GM12878 (cell line): ENCODE measurements around the gene PTP4A1. TPM values are rescaled to one million over a fixed set of nuclear protein-coding genes. Genes with fewer than 3 reads are reported as not detected.

ENCODE experiments used
- BCLAF1 ChIP-seq: fragments of 450-650 bp; IDR thresholded peaks from 2 replicates; pipeline ENCODE4 v1.6.1; 2017; ENCODE audit warnings: antibody characterized with exemption, mild to moderate bottlenecking, moderate library complexity
- BRCA1 ChIP-seq: IDR thresholded peaks from 2 replicates; pipeline ENCODE4 v1.6.1; 2011; ENCODE audit warnings: low read depth, low read length, improper control_type of control experiment
- HDAC6 ChIP-seq: fragments of 200-600 bp; sonication (generic); IDR thresholded peaks from one replicate; pipeline ENCODE4 v1.8.0; 2017; ENCODE audit warnings: antibody characterized with exemption; ENCODE audit not compliant: unreplicated experiment
- IRF5 ChIP-seq: fragments of 450-650 bp; IDR thresholded peaks from 2 replicates; pipeline ENCODE4 v1.6.1; 2017; ENCODE audit warnings: borderline replicate concordance
- JUND ChIP-seq: IDR thresholded peaks from 2 replicates; pipeline ENCODE4 v1.6.1; 2012; ENCODE audit warnings: low read depth, mild to moderate bottlenecking, low read length, improper control_type of control experiment, moderate library complexity
- MLLT1 ChIP-seq: fragments of 450-650 bp; IDR thresholded peaks from 2 replicates; pipeline ENCODE4 v1.6.1; 2016; ENCODE audit warnings: mild to moderate bottlenecking
- MXI1 ChIP-seq: fragments of 150-350 bp; IDR thresholded peaks from 2 replicates; pipeline ENCODE4 v1.6.1; 2011; ENCODE audit warnings: low read depth, mild to moderate bottlenecking, inconsistent platforms, low read length, improper control_type of control experiment
- NBN ChIP-seq: fragments of 450-650 bp; IDR thresholded peaks from 2 replicates; pipeline ENCODE4 v1.6.1; 2016
- NFYA ChIP-seq: IDR thresholded peaks from 2 replicates; pipeline ENCODE4 v1.6.1; 2011; ENCODE audit warnings: low read depth, mild to moderate bottlenecking, low read length, improper control_type of control experiment, borderline replicate concordance
- PML ChIP-seq: IDR thresholded peaks from 2 replicates; pipeline ENCODE4 v1.6.1; 2012; ENCODE audit warnings: low read length, inconsistent platforms
- POLR2AphosphoS5 ChIP-seq: IDR thresholded peaks from 2 replicates; pipeline ENCODE4 v1.6.1; 2011; ENCODE audit warnings: mild to moderate bottlenecking, low read length, inconsistent platforms
- RAD21 ChIP-seq: IDR thresholded peaks from 2 replicates; pipeline ENCODE4 v1.6.1; 2011; ENCODE audit warnings: mild to moderate bottlenecking, low read depth, low read length, moderate library complexity; ENCODE audit not compliant: insufficient read depth
- RAD51 ChIP-seq: fragments of 450-650 bp; IDR thresholded peaks from 2 replicates; pipeline ENCODE4 v1.6.1; 2016; ENCODE audit warnings: moderate library complexity, mild to moderate bottlenecking, inconsistent platforms
- SMC3 ChIP-seq: IDR thresholded peaks from 2 replicates; pipeline ENCODE4 v1.6.1; 2011; ENCODE audit warnings: low read length, improper control_type of control experiment, borderline replicate concordance
- SUZ12 ChIP-seq: fragments of 200-600 bp; sonication (generic); IDR thresholded peaks from one replicate; pipeline ENCODE4 v1.6.1; 2018; ENCODE audit warnings: antibody characterized with exemption, mild to moderate bottlenecking; ENCODE audit not compliant: unreplicated experiment
- polyA plus RNA-seq, 11 experiments: library from polyadenylated mRNA; depleted of rRNA in 4 of 11; unstranded in 6 of 11; stranded (reverse) in 5 of 11; fragments of >200 nt; fragmentation: Nextera tagmentation in 4 of 11; fragmentation: Illumina TruSeq in 1 of 11; extraction: Ambion mirVana in 4 of 11; extraction: Trizol in 1 of 11; gene quantifications; 1 replicate in 1 of 11; 2 replicates in 10 of 11; pipeline versions ENCODE4 v1.2.1 to v1.2.3, GENCODE V29; 2011 to 2016; ENCODE audit warnings: inconsistent platforms in 2 of 11, missing spikeins in 2 of 11, low read depth in 1 of 11
- total RNA-seq, 4 experiments: library from RNA; depleted of rRNA in 3 of 4; stranded (reverse); fragments of >200 nt in 3 of 4; fragmentation: Illumina TruSeq in 1 of 4; extraction: Trizol in 1 of 4; gene quantifications; 2 replicates each; pipeline versions ENCODE4 v1.2.1 to v1.2.3, GENCODE V29; 2013 to 2021
- TF ChIP-seq, protein P1 (sequence below): IDR thresholded peaks from 2 replicates; pipeline ENCODE4 v1.6.1; 2012; ENCODE audit warnings: low read depth, low read length, improper control_type of control experiment
- TF ChIP-seq, protein P2 (sequence below): fragments of 450-650 bp; IDR thresholded peaks from 2 replicates; pipeline ENCODE4 v1.6.1; 2017; ENCODE audit warnings: mild to moderate bottlenecking, moderate library complexity

PTP4A1 gene
- total and polyA plus RNA-seq, 10 of the 15 experiments (the other 5 are each of a cell fraction or from before 2014, with no cell fraction given): 8.5 to 190 (median 46.4) TPM; not detected in 2

DNA sequence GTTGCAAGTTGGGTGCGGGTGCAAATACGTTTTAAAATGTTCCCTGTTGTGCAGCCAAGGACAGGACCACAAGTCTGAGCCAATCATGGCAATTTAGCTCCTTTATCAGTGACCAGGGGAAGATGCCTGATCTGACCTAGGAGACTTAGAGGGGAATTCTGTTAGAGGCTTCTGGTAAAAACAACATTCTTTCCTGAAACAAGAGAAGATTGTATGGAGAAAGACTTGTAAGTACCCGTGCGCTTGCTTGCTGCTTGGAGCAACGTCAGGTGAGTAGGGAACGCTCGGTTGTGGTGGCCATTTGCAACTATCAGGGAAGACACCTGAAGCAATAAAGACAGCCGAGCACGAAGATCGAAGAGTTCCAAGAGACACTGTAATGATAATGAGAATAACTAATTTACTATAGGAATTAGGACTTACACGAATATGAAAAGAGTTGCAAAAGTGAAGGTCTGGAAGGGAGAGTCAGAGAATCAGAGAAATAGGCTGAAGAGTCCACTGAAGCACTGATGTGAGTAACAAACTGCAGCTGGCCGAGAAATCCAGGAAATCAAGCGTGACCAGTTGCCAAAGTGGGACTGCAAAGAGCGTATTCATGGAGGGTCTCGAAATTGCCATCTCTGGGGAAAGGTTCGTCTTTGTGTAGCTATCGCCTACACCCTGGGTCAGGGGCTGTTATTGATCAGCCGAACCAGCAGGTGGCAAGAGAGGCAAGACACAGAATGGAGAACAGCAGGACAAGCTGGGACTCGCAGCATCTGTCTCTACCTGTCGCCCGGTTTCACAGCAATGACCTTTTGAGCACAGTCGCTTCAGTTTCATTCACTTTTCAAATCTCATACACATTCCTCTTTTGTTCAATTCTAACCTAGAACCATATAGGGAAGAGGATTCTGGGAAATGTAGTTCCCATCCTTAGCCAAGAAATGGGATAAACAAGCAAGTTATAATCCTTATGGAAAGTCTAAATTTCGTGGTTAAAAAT lies 26.1 kb downstream of the PTP4A1 start (continued):
- TF ChIP-seq SUZ12: no peak
- TF ChIP-seq HDAC6: no peak
- TF ChIP-seq, protein P1, sequence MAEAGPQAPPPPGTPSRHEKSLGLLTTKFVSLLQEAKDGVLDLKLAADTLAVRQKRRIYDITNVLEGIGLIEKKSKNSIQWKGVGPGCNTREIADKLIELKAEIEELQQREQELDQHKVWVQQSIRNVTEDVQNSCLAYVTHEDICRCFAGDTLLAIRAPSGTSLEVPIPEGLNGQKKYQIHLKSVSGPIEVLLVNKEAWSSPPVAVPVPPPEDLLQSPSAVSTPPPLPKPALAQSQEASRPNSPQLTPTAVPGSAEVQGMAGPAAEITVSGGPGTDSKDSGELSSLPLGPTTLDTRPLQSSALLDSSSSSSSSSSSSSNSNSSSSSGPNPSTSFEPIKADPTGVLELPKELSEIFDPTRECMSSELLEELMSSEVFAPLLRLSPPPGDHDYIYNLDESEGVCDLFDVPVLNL: no peak
- TF ChIP-seq MXI1: no peak
- no peak for TF ChIP-seq BRCA1
- TF ChIP-seq, protein P2, sequence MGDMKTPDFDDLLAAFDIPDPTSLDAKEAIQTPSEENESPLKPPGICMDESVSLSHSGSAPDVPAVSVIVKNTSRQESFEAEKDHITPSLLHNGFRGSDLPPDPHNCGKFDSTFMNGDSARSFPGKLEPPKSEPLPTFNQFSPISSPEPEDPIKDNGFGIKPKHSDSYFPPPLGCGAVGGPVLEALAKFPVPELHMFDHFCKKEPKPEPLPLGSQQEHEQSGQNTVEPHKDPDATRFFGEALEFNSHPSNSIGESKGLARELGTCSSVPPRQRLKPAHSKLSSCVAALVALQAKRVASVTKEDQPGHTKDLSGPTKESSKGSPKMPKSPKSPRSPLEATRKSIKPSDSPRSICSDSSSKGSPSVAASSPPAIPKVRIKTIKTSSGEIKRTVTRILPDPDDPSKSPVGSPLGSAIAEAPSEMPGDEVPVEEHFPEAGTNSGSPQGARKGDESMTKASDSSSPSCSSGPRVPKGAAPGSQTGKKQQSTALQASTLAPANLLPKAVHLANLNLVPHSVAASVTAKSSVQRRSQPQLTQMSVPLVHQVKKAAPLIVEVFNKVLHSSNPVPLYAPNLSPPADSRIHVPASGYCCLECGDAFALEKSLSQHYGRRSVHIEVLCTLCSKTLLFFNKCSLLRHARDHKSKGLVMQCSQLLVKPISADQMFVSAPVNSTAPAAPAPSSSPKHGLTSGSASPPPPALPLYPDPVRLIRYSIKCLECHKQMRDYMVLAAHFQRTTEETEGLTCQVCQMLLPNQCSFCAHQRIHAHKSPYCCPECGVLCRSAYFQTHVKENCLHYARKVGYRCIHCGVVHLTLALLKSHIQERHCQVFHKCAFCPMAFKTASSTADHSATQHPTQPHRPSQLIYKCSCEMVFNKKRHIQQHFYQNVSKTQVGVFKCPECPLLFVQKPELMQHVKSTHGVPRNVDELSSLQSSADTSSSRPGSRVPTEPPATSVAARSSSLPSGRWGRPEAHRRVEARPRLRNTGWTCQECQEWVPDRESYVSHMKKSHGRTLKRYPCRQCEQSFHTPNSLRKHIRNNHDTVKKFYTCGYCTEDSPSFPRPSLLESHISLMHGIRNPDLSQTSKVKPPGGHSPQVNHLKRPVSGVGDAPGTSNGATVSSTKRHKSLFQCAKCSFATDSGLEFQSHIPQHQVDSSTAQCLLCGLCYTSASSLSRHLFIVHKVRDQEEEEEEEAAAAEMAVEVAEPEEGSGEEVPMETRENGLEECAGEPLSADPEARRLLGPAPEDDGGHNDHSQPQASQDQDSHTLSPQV: no peak
- no peak for TF ChIP-seq JUND
- TF ChIP-seq SMC3: peak; percentile 95
- no peak for TF ChIP-seq NFYA
- TF ChIP-seq IRF5: no peak
- TF ChIP-seq NBN: peak; percentile 51
- no peak for TF ChIP-seq BCLAF1
- TF ChIP-seq RAD51: no peak
- peak; percentile 87 for TF ChIP-seq RAD21
- peak; percentile 29; the same call in 1 of the 2 replicates for TF ChIP-seq MLLT1
- TF ChIP-seq POLR2AphosphoS5: no peak
- no peak for TF ChIP-seq PML
